ENCODE measurements around the gene DTNA. TPM values are rescaled to one million over a fixed set of nuclear protein-coding genes. Genes with fewer than 3 reads are reported as not detected.

DTNA gene
- total RNA-seq, 1 experiment from 2014 or later = 9.0 TPM

DNA sequence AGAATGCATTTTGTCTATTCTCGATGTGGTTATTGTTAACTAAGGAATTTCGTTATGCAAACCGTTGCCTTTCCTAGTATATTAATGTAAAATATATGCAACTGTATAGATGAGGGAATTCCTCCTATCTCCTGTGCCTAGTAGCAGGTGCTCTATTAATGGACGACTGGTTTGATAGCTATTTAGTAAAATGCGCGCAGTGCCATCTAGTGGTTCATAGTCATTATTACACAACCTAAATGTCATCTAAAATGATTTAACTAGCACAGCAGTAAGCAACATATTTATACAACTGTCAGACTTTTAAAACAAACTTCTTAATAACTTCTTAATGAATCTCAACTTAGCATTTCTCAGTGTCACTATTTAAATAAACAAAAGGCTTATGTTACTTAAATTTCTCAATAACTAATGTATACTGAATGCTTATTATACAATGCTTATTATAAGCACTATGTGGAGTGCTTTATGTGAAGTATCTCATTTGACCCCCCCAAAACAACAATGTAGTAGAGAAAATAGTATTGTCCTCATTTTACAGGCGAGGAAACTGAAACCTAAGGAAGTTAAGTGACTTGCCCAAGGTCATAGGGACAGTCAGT, 77.9 kb downstream of the DTNA start:
- intact Hi-C loops (cut with micrococcal nuclease; ENCODE audit: unreplicated experiment) = loop anchor here (1.0 to 10.0 kb wide), 7 partner anchors 59 to 953 kb away; no protein-coding TSS in a partner anchor
- Mint-ChIP-seq H3K27ac (ENCODE audit: unreplicated experiment) (no peak overlapping the region), H3K36me3 (ENCODE audit: insufficient read depth, unreplicated experiment) (no peaks in the 10 kb centered on the region), H3K4me1 (ENCODE audit: low read depth, unreplicated experiment) (no peaks in the 10 kb centered on the region), H3K4me3 (ENCODE audit: low read depth, unreplicated experiment) (no peak overlapping the region), H3K9me3 (ENCODE audit: low read depth, unreplicated experiment) (no peaks in the 10 kb centered on the region), H3K27me3 (ENCODE audit: unreplicated experiment) (no peaks in the 10 kb centered on the region)
- BruUV-seq (replicated peaks) = no TSS peak
- TF ChIP-seq, protein P1, sequence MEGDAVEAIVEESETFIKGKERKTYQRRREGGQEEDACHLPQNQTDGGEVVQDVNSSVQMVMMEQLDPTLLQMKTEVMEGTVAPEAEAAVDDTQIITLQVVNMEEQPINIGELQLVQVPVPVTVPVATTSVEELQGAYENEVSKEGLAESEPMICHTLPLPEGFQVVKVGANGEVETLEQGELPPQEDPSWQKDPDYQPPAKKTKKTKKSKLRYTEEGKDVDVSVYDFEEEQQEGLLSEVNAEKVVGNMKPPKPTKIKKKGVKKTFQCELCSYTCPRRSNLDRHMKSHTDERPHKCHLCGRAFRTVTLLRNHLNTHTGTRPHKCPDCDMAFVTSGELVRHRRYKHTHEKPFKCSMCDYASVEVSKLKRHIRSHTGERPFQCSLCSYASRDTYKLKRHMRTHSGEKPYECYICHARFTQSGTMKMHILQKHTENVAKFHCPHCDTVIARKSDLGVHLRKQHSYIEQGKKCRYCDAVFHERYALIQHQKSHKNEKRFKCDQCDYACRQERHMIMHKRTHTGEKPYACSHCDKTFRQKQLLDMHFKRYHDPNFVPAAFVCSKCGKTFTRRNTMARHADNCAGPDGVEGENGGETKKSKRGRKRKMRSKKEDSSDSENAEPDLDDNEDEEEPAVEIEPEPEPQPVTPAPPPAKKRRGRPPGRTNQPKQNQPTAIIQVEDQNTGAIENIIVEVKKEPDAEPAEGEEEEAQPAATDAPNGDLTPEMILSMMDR (IDR thresholded peaks at IDR 0.05; ENCODE audit: unreplicated experiment) = peak; percentile 49
- peak; percentile 32 for DNase-seq
- CTCF ChIA-PET = interaction anchor here (0.6 to 2.9 kb wide), 8 partner anchors 17 to 666 kb away, joined by 3 to 25 read pairs (median 4); no protein-coding TSS in a partner anchor

- no peak overlapping the region for H3K4me3 Mint-ChIP-seq (ENCODE audit: low read depth, unreplicated experiment)
- DNase-seq = no peak
- intact Hi-C loops (cut with micrococcal nuclease; ENCODE audit: unreplicated experiment) = loop anchor here (10.0 kb wide), 2 partner anchors 465 to 955 kb away; no protein-coding TSS in a partner anchor
- H3K4me1 Mint-ChIP-seq (ENCODE audit: low read depth, unreplicated experiment) = no peaks in the 10 kb centered on the region
- H3K36me3 Mint-ChIP-seq (ENCODE audit: insufficient read depth, unreplicated experiment) = no peaks in the 10 kb centered on the region
- no TSS peak for BruUV-seq (replicated peaks)
- no peak overlapping the region for H3K27ac Mint-ChIP-seq (ENCODE audit: unreplicated experiment)
- H3K9me3 Mint-ChIP-seq (ENCODE audit: low read depth, unreplicated experiment) = no peaks in the 10 kb centered on the region
- TF ChIP-seq, protein P1 (IDR thresholded peaks at IDR 0.05; ENCODE audit: unreplicated experiment) = no peak
- CTCF ChIA-PET = no interaction called here
- H3K27me3 Mint-ChIP-seq (ENCODE audit: unreplicated experiment) = no peaks in the 10 kb centered on the region
Measured at GRCh38 chr18:34789768-34790344, 79.8 kb downstream of the DTNA start.

DNA sequence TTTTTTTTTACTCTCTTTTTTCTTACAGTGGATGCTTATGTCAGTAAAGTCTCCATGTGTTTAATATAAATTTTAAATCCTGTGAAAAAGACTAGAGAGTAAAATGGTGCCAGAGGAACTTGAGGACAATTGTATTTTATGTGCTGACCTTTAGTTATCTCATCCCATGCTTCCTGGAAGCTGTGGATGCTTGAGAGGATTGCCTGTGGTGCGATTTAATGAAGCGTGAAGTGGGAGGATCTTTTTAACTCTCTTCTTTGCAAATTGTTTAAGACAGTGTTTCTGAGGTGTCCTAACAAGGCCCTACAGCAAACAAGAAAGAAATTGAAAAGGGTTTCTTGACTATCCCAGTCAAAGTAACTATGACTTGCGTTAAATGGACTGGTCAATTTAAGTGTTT, 84.2 kb downstream of the DTNA start:
- intact Hi-C loops (cut with micrococcal nuclease; ENCODE audit: unreplicated experiment) = no loop called here
- Mint-ChIP-seq H3K4me1 (ENCODE audit: low read depth, unreplicated experiment) (no peaks in the 10 kb centered on the region), H3K9me3 (ENCODE audit: low read depth, unreplicated experiment) (no peaks in the 10 kb centered on the region), H3K36me3 (ENCODE audit: insufficient read depth, unreplicated experiment) (no peaks in the 10 kb centered on the region), H3K27me3 (ENCODE audit: unreplicated experiment) (no peaks in the 10 kb centered on the region), H3K27ac (ENCODE audit: unreplicated experiment) (no peak overlapping the region), H3K4me3 (ENCODE audit: low read depth, unreplicated experiment) (no peak overlapping the region)
- BruUV-seq (replicated peaks) = no TSS peak
- TF ChIP-seq, protein P1 (IDR thresholded peaks at IDR 0.05; ENCODE audit: unreplicated experiment) = no peak
- no peak for DNase-seq
- CTCF ChIA-PET = interaction anchor here (0.7 kb wide), 1 partner anchor 1978 kb away, joined by 3 read pairs; no protein-coding TSS in a partner anchor

GRCh38 chr18:34795070-34795732, 85.1 kb downstream of the DTNA start:
- no peak overlapping the region for H3K27ac Mint-ChIP-seq (ENCODE audit: unreplicated experiment)
- no peaks in the 10 kb centered on the region for H3K9me3 Mint-ChIP-seq (ENCODE audit: low read depth, unreplicated experiment)
- no peaks in the 10 kb centered on the region for H3K4me1 Mint-ChIP-seq (ENCODE audit: low read depth, unreplicated experiment)
- intact Hi-C loops (cut with micrococcal nuclease; ENCODE audit: unreplicated experiment) = no loop called here
- BruUV-seq (replicated peaks) = no TSS peak
- no peak for DNase-seq
- CTCF ChIA-PET = no interaction called here
- H3K36me3 Mint-ChIP-seq (ENCODE audit: insufficient read depth, unreplicated experiment) = no peaks in the 10 kb centered on the region
- no peak overlapping the region for H3K4me3 Mint-ChIP-seq (ENCODE audit: low read depth, unreplicated experiment)
- H3K27me3 Mint-ChIP-seq (ENCODE audit: unreplicated experiment) = no peaks in the 10 kb centered on the region
- TF ChIP-seq, protein P1 (IDR thresholded peaks at IDR 0.05; ENCODE audit: unreplicated experiment) = no peak
